HG03159 (cell line): Measurements from ENCODE around the gene SLC27A3.
A peak's percentile ranks its signal among the peaks of the same experiment; 100 is the strongest.

ENCODE experiments used
- ATAC-seq: cut with Tn5 transposase; IDR thresholded peaks from one replicate; pipeline ENCODE4 v1.9.1; 2021; ENCODE audit warnings: mild to moderate bottlenecking, moderate library complexity; ENCODE audit not compliant: unreplicated experiment

The SLC27A3 gene, protein sequence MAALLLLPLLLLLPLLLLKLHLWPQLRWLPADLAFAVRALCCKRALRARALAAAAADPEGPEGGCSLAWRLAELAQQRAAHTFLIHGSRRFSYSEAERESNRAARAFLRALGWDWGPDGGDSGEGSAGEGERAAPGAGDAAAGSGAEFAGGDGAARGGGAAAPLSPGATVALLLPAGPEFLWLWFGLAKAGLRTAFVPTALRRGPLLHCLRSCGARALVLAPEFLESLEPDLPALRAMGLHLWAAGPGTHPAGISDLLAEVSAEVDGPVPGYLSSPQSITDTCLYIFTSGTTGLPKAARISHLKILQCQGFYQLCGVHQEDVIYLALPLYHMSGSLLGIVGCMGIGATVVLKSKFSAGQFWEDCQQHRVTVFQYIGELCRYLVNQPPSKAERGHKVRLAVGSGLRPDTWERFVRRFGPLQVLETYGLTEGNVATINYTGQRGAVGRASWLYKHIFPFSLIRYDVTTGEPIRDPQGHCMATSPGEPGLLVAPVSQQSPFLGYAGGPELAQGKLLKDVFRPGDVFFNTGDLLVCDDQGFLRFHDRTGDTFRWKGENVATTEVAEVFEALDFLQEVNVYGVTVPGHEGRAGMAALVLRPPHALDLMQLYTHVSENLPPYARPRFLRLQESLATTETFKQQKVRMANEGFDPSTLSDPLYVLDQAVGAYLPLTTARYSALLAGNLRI

DNA sequence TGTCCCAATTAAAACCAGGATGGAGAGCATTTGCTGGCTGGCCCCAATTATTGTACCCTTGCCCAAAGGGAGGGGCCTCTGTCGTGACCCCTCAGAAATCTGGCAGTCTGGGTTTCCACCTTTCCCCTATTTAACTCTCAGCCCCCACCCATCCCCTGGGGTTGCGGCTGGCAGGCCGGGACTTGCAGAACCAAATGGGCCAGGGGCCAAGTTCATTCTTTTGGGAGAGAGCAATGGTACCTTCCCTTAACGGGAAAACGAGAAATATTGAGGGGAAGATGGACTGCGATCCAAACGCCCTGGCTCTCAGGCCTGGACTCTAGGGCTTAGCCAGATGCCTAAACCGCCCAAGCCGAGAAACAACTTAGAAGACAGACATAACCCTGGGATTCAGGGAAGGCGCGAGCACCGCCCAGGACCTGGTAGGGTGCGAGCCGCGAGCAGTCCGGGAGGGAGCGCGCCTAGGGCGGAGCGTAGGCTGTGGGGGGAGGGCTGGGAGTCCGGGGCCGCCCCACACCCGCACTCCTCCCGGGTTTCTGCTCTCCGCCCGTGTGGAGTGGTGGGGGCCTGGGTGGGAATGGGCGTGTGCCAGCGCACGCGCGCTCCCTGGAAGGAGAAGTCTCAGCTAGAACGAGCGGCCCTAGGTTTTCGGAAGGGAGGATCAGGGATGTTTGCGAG lies at the start of gene SLC27A3:
SLC27A3 (plus strand) TSS at position 628 of the 678 bp plus-strand sequence. CDS start 91 bp downstream, outside the sequence.
- peak; percentile 23 for ATAC-seq

GRCh38 chr1:153727463-153728304 lies 47.5 kb upstream of the SLC27A3 start, which contains the start of gene INTS3:
INTS3 (plus strand) TSS chr1:153728050; CDS start chr1:153728635, 585 bp downstream.
- peak; percentile 97 for ATAC-seq

GRCh38 chr1:153728305-153729066 lies 46.7 kb upstream of the SLC27A3 start:
- no peak for ATAC-seq

DNA sequence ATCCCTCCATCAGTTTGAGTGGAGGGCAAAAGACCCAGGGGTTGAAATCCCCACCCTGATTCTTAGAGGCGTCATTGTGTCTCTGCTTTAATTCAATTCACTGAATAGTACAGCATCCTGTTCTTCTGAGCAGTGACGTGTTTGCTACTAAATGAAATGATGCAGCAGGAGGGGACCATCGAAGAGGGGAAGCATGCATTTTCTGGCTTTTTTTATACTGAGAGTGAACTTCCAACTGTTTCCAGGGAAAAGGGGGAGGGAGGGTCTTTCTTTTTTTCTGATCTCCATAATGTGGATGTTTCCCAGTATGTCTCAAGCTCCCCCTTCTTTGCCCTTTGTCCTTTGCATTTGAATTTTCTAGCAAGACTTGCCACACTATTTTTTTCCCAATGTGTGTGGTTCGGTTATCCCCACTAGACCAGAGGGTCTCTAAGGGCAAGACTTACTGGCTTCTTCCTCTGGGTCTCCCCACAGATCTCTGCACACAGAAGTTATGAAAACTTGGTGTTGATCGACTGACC lies 44.7 kb upstream of the SLC27A3 start:
- no peak for ATAC-seq

- no peak for ATAC-seq
These were observed 41.2 kb upstream of the SLC27A3 start for GRCh38 chr1:153733970-153734369.

DNA sequence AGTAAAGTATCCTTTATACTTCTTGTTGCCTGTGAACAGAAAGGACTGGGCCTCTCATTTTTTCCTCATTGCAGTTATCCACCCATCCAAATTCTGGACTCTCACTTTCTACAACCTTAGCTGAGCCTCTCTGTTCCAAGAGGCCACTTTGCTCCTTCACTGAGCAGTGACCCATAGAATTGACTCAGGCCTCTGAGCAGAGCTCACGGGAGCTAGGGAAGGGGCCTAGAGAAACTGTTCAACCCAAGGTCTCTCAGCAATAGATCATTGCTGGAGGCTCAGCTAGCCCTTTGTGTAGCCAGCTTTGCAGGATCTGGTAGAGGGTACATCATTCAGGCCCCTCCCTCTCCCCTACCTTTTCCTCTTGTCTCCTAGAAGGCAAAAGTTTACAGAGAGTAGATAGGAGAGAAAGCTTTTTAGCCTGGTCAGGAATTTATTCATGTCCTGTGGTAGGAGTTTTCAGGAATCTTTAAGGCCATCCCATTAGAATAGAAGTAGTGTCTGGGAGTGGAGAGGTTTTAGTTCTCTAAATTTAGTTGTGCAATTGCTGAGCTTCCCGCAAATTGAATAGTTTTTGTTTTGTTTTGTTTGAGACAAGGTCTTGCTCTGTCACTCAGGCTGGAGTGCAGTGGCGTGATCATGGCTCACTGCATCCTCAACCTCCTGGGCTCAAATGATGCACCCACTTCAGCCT lies 40.7 kb upstream of the SLC27A3 start:
- no peak for ATAC-seq

DNA sequence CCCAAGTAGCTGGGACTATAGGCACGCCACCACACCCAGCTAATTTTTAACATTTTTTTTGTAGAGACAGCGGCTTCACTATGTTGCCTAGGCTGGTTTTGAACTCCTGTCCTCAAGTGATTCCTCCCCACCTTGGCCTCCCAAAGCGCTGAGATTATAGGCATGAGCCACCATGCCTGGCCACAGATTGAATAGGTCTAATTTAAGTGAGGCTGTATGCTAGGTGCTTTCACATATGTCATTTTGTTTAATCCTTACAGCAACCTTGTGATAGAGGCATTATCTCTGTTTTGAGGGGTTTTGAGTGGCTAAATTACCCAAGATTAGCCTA lies 40.2 kb upstream of the SLC27A3 start:
- ATAC-seq = no peak

DNA sequence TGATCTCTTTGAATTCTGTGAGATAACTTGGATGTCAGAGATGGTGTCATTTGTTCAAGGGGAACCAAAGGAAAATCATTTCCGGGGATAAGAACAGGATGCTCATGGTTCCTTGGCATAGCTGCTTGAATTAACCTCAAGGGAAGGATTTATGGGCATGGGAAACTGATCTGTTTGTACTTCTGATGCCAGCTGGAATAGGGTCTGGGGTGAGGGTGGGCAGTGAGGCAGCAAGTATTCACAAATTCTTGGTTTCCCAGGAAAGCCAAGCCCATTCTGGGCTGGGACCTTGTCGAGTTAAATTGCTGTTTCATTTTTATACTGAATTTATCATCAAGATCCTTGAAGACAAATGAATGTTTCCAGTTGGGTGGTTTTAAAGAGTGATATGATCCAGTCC lies 33.2 kb upstream of the SLC27A3 start:
- ATAC-seq = no peak

DNA sequence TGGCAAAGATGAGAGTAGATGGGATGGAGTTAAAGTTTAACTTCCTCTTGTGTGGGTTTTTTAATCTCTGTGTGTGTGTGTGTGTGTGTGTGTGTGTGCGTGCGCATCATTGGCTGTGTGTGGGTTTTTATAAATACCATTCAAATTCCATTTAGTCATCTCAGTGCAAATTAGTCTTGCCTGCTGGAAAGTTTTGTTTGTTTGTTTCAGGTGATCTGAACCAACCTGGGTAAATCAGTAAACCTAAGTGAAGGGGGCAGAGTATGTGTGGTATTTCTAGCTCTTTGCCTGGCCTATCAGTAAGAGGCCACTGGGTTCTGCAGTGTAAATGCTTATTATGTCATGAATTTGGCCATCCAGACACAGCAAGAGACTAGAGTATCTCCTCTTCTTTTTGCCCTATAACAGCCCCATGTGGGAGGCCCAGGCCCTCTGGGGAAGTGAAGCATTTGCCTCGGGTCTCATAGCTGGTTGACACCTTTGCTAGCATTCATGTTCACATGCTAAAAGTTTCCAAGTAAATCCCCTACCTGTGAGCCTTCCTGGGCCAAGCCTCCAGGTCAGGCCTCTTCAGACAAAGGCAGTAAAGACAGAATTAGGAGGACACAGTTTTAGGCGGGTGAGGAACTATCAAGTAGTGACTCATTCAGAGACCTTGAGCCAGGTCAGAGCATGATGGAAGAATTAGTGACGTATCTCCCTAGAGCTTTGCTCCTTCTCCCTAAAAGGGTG lies 32.6 kb upstream of the SLC27A3 start:
- ATAC-seq = peak; percentile 74

GRCh38 chr1:153745417-153745816 lies 29.8 kb upstream of the SLC27A3 start:
- ATAC-seq = no peak

- no peak for ATAC-seq
These were observed 29.0 kb upstream of the SLC27A3 start for GRCh38 chr1:153746174-153746573.

GRCh38 chr1:153748903-153749302 lies 26.3 kb upstream of the SLC27A3 start:
- no peak for ATAC-seq

GRCh38 chr1:153749408-153750005 lies 25.7 kb upstream of the SLC27A3 start:
- no peak for ATAC-seq

DNA sequence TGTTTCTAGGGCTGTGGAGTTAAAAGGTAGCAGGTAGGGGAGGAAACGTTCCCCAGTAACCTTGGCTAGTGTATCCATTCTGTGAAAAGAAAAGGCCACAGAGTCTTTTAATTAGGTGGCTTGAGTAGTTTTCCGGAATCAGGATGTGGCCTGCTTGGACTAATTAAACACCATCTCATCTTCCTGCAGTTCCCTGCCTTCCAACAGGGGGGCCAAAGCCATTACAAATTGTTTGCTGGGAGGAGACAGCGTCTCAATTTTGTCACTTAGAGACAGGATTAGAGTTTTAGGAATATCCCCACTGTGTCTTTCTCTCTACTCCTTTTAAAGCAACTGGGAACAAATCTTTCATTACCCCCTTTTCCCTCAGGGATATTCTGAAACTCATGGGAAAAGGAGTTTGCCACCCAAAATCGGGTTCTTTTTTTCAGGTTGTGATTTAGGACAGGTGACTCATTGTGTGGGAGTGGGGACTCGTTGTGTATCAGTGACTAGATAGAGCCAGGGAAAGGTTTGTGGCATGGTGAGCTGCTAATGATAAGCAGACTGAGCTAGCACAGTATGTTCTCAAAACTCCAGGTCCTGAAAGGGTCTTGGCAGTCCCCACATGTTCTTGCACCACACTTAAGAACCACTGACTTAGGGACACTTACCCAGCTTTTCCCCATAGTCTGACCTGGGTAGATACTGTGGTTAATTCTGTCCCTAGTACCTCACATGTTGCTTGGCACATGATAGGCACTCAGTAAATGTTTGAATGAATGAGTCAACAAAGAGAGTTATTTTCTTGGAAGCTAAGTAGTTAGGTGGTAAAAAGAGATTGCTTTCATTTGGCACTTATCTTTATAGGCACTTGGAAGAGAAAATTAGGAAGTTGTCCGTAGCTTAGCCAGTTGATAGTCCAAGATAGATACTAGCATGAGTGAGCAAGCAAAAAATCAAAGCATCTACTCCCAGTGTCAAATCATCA lies 24.9 kb upstream of the SLC27A3 start:
- ATAC-seq = no peak

- no peak for ATAC-seq
These were observed 23.1 kb upstream of the SLC27A3 start for GRCh38 chr1:153752072-153752471.

GRCh38 chr1:153752571-153753195 lies 22.5 kb upstream of the SLC27A3 start:
- no peak for ATAC-seq

- no peak for ATAC-seq
These were observed 20.9 kb upstream of the SLC27A3 start for GRCh38 chr1:153754266-153754665.
